GM21515 (cell line): ENCODE data around the gene HAUS5.

Source experiments
- ATAC-seq: cut with Tn5 transposase; IDR thresholded peaks from one replicate; pipeline ENCODE4 v1.9.1; 2021; ENCODE audit not compliant: unreplicated experiment

HAUS5 gene

DNA sequence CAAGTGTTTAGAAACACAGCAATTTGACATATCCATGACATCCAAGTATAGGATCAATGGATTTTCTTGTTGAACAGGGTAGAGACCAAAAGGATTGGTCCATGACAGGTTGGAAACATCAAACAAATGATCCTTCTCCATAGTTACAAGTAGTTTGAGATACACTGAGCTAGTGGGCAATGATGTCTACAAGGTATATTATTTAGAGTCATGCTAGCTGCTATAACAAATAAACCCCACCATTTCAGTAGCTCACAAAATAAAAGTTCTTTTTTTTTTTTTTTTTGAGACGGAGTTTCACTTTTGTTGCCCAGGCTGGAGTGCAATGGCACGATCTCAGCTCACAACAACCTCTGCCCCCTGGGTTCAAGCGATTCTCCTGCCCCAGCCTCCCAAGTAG is 4.9 kb upstream of the HAUS5 start:
- ATAC-seq, result no peak

DNA sequence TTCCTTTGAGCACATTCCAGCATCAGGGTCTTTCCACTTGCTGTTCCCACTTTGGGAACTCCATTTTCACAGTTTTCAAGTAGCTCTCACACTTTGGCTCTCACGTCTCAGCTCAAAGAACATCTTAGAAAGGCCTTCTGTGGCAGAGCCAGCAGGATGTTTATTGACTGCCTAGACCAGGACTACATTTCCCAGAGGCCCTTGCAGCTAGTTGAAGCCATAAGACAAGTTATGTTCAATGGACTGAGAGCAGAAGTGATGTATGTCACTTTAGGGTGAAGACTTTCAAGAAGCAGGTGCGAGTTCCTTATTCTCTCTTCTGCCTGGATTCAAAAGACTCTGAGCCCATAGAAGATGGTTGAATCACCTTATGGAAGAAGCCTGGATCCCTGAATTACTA is 4.3 kb upstream of the HAUS5 start:
- ATAC-seq, result no peak

DNA sequence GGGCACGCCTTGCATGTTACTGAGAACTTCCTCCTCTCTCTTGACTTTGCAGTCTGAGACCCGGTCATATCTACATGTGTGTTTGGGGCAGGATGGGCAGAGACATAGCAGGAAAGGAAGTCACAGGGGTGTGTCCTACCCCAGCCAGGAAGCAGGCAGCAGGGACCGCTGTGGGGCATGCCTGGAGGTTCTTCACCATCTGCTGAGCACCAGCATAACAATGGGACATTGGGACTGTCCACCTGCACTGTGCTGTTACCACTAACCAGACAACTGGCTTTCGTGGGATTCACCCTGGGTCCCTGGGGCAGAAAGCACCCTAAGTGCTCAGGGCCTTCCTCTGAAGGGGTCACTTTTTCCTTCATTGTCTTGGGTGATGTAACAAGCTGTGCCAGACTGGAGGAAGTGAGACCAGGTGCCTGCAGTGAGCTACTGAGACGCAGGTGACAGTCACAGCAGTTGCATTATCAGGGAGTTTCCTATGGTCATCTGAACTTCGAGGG is 2.6 kb upstream of the HAUS5 start:
- ATAC-seq, result no peak

DNA sequence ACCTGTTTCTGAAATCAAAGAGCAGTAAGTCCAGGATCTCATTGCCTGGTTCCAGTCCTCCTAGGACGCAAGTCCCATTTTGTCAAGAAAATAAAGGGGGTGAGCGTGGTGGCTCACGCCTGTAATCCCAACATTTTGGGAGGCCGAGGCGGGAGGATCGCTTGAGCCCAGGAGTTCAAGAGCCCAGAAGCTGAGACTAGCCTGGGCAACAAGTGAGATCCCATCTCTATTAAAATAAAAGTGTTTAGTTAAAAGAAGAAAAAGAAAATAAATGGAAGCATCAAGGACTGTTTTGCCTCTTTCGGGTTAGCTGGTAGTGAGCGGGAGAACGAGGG is 344 bp upstream of the HAUS5 start:
- no peak for ATAC-seq

DNA sequence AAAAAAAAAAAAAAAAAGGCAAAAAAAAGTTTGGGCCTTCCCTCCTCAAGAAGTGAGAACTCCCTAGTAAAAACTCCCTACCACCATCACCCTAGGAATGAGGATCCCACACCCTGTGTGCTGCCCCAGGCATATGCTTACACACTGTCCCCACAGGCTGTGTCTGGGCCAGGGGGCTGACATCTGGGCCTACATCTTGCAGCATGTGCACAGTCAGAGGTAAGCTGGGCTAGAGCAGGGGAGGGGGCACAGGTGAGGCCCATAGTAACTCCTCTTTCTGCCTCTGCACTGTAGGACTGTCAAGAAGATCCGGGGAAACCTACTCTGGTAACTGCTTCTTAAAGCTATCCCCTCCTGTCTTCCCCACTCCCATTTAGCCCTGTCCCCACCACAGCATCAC is 1.0 kb downstream of the HAUS5 start:
- ATAC-seq, result no peak

DNA sequence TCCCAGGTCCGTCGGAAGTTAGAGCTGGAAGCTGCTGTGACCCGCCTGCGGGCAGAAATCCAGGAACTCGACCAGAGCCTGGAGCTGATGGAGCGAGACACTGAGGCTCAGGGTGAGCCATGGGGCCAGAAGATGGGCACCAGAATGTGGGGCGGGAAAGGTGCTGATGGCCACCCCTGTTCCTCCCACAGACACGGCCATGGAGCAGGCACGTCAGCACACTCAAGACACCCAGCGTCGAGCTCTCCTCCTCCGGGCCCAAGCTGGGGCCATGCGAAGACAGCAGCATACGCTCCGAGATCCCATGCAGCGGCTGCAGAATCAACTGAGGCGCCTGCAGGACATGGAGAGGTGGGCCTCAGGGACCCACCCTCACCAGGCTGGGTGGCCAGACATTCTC is 2.5 kb downstream of the HAUS5 start:
- no peak for ATAC-seq

DNA sequence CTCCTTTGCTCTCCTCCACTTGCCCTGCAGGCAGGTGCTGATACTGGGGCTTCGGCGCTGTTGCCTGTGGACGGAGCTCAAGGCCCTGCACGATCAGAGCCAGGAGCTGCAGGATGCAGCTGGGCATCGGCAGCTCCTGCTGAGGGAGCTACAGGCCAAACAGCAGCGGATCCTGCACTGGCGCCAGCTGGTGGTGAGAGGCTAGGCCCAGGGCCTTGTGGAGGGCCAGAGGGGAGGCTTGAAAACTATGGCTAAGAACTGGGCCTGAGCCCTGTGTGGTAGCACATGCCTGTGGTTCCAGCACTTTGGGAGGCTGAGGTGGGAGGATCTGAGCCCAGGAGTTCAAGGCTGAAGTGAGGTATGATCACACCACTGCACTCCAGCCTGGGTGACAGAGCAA is 6.3 kb downstream of the HAUS5 start:
- no peak for ATAC-seq

DNA sequence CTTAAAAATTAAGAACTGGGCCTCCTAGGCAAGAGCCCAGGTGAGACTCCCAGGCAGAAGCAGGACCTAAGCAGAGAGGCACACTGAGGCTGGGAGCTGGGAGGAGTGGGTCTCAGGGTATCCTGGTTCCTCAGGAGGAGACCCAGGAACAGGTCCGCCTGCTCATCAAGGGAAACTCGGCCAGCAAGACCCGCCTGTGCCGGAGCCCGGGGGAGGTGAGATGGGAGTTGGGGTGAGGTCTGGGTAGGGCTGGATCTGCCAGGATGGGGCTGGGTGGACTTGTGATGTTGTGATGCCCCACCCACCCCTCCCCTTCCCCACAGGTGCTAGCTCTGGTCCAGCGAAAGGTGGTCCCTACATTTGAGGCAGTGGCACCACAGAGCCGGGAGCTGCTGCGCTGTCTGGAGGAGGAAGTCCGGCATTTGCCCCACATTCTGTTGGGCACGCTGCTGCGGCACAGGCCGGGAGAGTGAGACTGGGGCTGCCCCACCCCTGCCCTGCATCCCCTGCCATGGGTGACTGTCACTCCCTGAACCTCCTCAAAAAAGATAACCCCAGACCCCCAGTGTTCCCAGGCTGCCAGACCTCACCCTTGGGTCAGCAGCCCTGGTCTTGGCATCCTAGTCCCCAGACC is 6.9 kb downstream of the HAUS5 start:
- no peak for ATAC-seq

DNA sequence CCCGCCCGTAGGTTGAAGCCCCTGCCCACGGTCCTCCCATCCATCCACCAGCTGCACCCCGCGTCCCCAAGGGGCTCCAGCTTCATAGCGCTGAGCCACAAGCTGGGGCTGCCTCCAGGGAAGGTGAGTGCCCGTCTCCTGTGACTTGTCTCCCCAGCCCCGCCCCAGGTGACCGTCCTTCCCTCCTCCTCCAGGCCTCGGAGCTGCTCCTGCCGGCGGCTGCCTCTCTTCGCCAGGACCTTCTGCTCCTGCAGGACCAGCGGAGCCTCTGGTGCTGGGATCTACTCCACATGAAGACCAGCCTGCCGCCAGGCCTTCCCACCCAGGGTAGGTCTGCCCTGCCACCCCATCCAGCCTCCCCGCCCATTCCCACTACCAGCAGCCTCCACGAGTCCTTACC is 7.5 kb downstream of the HAUS5 start:
- ATAC-seq, result no peak

DNA sequence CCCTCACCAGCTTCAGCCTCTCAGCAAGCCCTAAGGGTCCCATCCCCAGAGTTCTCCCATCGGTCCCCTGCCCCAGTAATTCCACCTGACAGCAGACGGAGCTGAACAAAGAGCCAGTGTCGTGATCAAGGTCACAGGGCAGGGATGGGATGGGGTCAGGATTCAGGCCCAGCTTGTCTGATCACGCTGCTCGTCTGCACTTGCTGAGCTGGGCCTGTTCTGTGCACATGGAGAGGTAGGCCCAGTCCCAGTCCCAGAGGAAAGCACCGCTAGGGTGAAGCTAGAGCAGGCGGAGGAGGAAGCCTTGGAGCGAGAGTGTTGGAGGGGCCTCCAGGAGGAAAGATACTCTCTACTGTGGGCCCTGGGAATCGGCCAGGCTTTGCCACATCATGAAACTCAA is 9.2 kb downstream of the HAUS5 start:
- ATAC-seq, result no peak

DNA sequence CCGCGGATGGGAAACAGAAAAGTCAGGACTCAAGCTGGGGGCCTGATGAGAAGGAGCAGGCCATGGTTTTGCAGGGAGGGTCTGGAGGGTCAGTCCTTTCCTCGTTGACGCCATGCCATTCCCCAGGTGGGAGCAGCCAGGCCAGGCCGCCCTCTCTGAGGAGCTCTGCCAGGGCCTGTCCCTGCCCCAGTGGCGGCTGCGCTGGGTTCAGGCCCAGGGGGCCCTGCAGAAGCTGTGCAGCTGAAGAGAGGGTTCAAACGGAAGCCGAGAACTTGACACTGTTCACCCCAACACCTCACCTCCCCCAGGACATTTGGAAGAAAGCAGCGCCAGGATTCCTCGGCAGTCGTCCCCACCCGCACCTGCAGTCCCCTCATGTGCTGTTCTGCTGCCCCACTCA is 10.2 kb downstream of the HAUS5 start:
- ATAC-seq, result no peak

DNA sequence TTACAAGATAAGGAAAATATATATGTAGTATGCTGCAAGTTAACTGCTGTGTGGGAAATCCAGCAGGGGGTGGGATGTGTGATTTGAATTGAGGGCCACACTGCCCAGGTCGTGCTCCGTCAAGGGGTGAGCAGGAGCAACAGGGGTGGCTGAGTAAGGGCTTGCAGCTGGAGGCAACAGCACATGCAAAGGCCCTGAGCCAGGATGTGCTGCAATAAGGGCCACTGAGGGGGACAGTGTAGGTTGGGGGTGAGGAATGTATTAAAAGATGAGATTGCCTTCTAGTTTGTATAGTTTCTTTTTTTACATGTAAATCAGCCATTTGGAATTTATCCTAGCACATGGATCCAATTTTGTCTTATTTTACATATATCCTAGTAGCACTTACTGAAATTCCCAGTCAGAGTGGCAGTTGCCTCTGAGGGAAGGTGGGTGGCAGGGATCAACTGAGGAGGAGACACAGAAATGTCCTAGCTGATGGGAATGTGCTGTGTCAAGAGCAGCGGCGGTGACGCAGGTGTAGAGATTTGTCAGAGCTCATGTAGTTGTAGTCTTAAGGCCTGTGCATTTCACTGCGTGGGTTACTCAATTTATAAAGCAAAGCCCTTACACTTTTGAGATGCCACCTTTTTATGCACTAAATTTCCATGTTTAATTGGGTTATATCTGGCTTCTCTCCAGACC is 10.9 kb downstream of the HAUS5 start:
- ATAC-seq, result no peak

DNA sequence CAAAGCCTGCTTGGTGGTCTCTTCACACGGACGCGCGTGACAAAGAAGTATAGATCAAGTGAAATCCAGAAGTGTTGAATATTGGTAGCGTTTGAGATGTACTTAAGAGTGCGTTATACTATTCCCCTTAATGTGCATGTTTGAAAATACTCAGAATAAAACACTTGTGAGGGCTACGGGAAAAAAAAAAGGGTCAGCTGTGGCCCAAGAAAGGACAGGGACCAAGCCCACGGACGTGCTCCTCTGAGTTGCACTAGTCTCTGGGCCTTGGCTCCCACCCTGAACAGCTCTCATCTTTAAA is 15.7 kb downstream of the HAUS5 start:
- peak; percentile 4 for ATAC-seq

DNA sequence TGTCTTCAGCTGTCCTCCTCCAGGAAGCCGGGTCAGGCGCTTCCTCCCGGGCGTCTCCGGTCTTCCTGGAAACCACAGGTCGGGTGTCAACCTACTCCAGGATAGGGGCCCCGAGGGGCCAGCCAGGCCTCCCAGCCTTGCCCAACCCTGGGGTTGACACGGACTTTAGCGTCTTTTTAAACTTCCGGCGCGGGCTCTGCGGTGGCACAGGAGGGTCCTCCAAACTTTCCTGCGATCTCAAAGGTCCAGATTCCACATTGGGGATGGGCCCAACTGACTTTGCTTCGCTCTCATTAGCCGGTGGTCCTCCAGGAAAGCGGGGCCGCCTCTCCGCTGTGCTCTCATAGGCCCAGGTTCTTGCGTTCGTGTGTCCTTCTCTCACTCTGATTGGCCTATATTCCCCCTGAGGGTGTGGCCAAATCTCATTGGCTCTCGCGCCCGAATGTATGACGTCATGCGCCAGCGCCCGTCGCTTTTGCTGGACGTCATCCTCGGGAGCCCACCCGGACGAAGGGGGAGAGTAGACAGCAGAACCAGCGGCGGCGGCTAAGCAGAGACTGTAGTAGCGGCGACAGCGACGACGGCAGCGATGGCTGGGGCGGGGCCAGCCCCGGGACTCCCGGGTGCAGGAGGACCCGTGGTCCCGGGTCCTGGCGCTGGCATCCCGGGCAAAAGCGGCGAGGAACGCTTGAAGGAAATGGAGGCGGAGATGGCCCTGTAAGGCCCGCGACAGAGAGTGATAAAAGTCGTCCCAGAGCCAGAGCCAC is 16.2 kb downstream of the HAUS5 start, which contains the start of gene RBM42:
Gene RBM42 (plus strand): TSS at position 472 of the 767 bp plus-strand sequence. CDS start 118 bp downstream, at position 590.
- peak; percentile 90 for ATAC-seq

DNA sequence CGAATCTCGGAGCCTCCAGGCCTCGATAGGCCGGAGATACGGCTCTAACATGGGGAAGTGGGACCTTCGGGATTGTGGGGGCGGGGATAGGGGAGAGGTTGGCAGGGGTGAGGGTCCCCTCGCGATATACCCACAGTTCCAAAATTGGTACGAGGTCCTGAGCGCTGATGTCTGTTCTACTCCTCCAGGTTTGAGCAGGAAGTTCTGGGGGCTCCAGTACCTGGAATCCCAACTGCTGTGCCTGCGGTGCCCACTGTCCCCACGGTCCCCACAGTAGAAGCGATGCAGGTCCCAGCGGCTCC is 16.7 kb downstream of the HAUS5 start:
- peak; percentile 1 for ATAC-seq

DNA sequence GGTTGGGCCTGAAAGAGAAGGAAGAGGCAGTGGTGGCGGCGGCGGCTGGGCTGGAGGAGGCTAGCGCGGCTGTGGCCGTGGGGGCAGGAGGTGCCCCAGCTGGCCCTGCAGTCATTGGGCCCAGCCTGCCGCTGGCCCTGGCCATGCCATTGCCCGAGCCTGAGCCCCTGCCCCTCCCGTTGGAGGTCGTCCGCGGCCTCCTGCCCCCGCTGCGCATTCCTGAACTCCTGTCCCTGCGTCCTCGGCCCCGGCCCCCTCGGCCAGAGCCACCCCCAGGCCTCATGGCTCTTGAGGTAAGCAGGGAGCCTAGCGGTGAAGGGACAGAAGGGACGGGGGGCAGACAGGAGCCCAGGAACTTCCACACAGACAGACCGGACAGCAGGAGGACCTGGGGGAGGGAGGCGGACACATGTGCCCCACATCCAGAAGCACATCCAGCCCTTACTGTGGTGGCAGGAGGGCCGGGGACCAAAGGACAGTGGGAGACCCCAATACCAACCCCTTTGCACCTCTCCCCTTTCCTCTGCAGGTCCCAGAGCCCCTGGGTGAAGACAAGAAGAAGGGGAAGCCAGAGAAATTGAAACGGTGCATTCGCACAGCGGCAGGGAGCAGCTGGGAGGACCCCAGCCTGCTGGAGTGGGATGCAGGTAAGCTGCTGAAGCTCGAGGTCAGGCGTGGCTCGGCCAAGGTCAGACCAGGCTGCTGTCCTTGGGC is 21.3 kb downstream of the HAUS5 start:
- no peak for ATAC-seq

DNA sequence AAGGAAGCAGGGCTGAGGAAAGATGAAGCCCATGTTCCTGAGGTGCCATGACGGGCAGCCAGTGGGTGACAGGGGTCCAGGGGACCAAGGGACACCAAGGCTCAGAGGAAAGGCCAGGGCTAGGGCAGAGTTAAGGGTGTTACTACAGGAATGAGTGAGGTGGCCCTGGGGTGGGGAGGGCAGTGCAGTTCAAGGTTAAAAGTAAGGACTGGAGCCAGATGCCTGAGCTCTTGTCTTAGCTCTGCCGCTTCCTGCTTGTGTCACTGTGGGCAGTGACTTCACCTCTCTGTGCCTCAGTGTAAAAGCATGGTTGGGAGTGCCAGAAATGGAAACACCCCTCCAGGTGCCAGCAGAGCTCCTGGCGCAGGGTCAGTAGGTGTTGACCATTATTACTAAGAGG is 24.1 kb downstream of the HAUS5 start:
- ATAC-seq, result no peak

DNA sequence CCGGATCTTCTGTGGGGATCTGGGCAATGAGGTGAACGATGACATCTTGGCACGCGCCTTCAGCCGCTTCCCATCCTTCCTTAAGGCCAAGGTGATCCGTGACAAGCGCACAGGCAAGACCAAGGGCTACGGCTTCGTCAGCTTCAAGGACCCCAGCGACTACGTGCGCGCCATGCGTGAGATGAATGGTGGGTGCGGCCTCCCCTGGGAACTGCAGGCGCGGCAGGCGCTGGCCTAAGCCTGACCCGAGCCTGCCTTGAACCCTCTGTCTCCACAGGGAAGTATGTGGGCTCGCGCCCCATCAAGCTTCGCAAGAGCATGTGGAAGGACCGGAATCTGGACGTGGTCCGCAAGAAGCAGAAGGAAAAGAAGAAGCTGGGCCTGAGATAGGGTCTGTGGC is 24.6 kb downstream of the HAUS5 start:
- no peak for ATAC-seq

DNA sequence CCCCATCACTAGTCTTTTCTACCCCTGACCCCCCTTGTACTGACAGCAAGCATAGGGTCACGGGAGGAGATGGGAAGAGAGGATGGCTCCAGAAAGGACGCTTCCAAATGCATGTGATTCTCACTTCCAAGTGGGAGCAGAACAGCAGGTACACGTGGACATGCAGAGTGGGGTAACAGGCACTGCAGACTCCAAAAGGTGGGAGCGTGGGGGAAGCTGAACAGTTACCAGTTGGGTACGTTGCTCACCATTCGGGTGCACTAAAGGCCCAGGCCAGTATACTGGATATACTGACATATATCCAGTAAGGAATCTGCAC is 26.7 kb downstream of the HAUS5 start:
- ATAC-seq, result no peak

DNA sequence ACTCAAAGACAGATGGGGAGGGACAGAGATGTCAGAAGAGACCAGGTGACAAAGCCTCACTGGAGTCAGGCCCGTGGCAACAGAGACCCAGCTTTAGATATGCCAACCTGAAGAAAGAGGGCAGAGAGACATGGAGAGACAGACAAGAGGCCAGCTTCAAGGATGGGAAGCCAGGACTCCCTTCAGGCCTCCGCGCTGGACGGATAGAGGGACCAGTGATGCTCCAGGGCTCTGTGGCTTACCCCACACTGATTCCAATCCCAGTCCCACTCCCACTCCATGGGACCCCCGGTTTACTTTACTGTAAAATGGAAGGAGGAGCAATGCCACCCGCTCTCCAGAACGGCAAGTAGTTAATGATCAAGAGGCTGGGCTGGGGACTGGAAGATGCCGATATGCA is 27.3 kb downstream of the HAUS5 start:
- no peak for ATAC-seq

DNA sequence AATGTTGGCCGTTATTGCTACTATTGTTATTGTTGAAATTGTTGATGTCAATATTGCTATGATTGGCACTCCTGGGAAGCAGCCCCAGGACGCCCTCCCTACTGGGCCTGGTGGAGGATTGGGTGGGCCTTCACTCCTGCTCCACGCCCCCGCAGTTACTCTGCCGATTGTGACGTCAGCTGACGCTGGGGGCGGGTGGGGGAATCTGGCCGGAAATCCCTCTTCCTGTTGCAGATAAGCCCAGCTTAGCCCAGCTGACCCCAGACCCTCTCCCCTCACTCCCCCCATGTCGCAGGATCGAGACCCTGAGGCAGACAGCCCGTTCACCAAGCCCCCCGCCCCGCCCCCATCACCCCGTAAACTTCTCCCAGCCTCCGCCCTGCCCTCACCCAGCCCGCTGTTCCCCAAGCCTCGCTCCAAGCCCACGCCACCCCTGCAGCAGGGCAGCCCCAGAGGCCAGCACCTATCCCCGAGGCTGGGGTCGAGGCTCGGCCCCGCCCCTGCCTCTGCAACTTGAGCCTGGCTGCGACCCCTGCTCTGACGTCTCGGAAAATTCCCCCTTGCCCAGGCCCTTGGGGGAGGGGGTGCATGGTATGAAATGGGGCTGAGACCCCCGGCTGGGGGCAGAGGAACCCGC is 29.1 kb downstream of the HAUS5 start, which contains the start of gene ETV2:
Gene ETV2 (plus strand): TSS at position 231 of the 637 bp plus-strand sequence. CDS start 716 bp downstream, outside the sequence.
- ATAC-seq, result no peak
